ENCODE results near the gene SCFD2. TPM values are rescaled to one million over a fixed set of nuclear protein-coding genes. Genes with fewer than 3 reads are reported as not detected.

Gene SCFD2
- total RNA-seq, 1 experiment from 2014 or later, result 13.5 TPM

DNA sequence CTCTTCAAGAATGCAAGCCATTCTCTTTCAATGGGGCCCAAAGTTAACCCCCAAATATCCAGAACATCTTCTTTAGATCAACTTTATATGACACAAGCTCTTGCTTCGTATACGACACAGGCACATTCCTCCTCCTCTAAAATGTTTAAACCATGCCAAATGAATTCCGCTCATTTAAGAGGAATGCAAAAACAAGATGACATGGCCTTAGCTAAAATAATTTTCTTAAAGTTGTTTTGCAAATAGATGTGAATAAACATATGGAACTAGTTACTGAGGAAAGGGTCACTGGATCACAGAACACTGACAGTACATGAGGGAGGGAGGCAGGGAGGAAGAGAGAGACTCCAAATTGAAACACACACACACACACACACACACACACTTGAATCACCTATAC, 406.3 kb downstream of the SCFD2 start:
- DNase-seq, result no peak
- H3K27me3 ChIP-seq (ENCODE audit: control insufficient read depth, insufficient read depth, low read length), result no peaks in the 10 kb centered on the region
- no peak overlapping the region for H3K4me3 ChIP-seq (ENCODE audit: insufficient read depth, low read depth, low read length)
- H3K36me3 ChIP-seq (replicated peaks; ENCODE audit: control insufficient read depth, insufficient read depth, low read length), result no peaks in the 10 kb centered on the region

DNA sequence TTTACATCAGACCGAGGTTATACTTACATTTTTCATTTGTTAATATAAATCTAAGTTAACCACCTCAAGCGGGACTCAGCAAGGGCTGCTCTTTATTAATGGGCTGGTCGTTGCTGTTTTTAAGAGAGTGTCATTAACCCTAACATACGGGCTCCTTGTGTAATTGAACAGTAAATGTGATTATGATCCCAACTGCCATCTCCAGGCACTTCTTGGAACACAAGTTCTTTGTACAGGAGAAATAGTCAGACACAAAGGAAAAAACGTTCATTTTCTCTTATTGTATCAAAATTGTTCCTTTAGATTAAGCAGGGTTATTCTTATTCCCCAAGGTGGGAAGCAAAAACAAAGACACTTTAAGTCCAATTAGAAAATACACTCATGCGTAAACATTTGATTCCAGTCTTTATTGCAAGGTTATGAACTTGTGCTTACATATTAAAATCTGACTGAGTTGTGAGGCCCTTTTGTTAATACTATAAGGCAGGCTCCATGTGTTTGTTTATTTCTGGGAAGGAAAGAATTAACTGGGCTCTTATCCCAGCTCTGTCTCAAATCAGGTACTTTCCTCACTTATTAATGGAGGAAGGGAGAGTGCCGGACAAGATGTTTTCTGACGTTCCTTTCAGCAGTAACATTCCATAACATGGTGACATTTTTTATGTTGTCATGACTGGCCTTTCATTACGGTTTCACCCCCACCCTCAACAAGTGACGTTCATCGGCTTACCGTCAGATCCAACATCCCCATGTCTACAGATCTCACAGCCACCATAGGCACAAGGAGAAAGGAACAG, 407.8 kb downstream of the SCFD2 start:
- no peaks in the 10 kb centered on the region for H3K27me3 ChIP-seq (ENCODE audit: control insufficient read depth, insufficient read depth, low read length)
- H3K36me3 ChIP-seq (replicated peaks; ENCODE audit: control insufficient read depth, insufficient read depth, low read length), result no peaks in the 10 kb centered on the region
- H3K4me3 ChIP-seq (ENCODE audit: insufficient read depth, low read depth, low read length), result no peak overlapping the region
- no peak for DNase-seq

DNA sequence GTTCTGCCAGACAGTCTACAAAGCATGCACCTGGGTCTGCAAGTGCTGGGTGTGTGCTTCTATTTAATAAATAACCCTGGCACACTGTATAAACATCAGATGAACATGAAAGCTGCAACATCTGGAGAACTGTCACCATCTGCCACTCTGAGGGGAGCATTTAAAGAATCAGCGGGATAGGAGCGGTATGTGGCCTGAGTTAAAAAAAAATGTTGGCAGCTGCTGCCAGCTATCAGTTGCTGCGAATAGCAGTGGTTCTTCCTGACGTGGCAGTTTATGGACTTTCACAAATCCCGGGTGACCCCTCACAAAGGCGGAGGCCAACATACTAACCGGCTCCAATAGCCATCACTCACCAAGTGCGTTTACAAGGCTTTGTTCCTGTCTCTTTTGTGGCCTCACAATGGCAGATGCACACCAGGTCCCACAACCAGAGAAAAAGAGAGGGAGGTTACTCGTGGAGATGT, 408.6 kb downstream of the SCFD2 start:
- Histone ChIP-seq H3K4me3 (ENCODE audit: insufficient read depth, low read depth, low read length) (no peak overlapping the region), H3K36me3 (replicated peaks; ENCODE audit: control insufficient read depth, insufficient read depth, low read length) (no peaks in the 10 kb centered on the region), H3K27me3 (ENCODE audit: control insufficient read depth, insufficient read depth, low read length) (no peaks in the 10 kb centered on the region)
- no peak for DNase-seq

DNA sequence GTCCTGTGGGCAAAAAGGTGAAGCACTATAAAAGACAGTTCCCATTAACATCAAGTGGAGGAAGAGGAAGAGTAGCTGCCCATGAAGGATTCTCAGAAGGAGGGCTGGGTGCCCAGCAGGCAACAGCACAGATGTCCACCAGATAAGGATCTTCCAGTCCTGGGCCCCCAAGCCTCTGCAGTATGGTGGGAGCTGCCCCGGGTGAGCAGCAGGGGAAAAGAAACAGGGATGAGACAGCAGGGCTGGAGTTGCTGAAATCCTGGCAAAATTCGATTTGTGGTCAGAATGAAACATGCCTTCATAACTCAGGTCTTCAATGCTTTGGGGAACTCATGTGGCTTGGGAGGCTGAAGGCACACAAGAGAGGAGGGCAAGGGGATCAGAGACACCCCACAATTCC, 409.2 kb downstream of the SCFD2 start:
- Histone ChIP-seq H3K4me3 (ENCODE audit: insufficient read depth, low read depth, low read length) (no peak overlapping the region), H3K36me3 (replicated peaks; ENCODE audit: control insufficient read depth, insufficient read depth, low read length) (no peaks in the 10 kb centered on the region), H3K27me3 (ENCODE audit: control insufficient read depth, insufficient read depth, low read length) (no peaks in the 10 kb centered on the region)
- DNase-seq, result no peak

DNA sequence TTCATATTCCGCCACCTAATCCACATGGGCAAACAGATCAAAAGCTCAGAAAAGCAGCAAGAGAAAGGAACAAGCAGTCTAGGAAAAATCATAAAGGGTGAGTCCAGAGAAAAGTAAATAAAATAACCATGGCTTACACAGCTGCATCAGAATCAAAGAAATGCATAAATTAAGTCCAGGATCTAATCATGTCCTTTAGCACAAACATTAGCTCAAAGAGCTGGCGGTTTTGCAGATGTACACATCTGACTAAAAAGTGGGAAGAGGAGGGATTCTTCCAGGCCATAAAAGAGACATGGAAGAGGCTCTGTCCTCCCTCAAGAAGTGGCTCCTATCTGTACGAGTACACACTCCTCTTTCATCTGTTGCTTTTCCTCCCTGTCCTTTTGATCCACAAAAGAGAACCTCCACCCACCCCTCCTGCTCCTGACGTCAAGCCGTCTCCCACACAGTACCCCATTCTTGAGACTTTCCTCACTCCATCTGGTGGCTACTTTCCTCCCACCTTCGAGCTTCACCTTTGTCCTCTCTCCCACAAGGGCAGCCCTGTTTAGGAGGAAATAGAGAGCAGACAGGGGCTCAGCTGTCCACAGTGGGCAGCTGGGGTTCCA, 411.2 kb downstream of the SCFD2 start:
- no peaks in the 10 kb centered on the region for H3K27me3 ChIP-seq (ENCODE audit: control insufficient read depth, insufficient read depth, low read length)
- no peak for DNase-seq
- H3K4me3 ChIP-seq (ENCODE audit: insufficient read depth, low read depth, low read length), result no peak overlapping the region
- H3K36me3 ChIP-seq (replicated peaks; ENCODE audit: control insufficient read depth, insufficient read depth, low read length), result no peaks in the 10 kb centered on the region

DNA sequence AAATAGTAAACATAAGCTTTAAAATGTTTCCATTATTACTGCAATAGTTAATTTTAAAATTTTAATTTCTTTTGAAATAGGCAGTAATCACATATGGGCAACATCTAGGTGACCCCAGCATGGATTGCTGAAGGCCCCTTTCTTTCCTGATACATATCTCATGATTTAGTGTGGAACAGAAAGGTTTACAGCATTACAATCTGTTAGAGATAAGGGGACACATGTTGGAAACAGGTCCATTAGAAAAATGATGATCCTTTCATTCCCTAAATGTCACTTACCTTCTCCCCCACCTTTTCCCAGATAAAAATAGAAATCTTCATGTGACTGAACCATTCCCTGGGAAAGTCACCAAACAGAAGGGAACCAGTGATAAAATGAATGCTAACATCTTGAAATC, 413.3 kb downstream of the SCFD2 start:
- Histone ChIP-seq H3K4me3 (ENCODE audit: insufficient read depth, low read depth, low read length) (no peak overlapping the region), H3K27me3 (ENCODE audit: control insufficient read depth, insufficient read depth, low read length) (no peaks in the 10 kb centered on the region), H3K36me3 (replicated peaks; ENCODE audit: control insufficient read depth, insufficient read depth, low read length) (no peaks in the 10 kb centered on the region)
- DNase-seq, result no peak

DNA sequence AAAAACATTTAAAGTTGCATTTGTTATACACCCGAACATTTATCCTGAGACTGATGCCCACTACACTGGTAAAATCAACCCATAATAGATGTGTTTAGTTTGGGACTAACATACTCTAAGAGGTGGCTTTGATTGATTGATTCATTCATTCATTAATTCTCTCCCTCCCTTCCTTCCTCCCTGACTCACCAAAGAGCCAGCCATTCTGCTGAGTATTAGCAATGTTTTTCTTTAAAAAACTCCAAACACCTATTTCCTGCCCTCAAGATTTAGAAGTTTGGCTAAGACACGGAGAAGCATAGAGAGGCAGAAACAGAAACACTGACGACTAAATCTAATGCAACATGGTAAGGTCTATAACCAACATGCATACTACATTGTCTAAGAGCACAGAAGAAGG, 414.8 kb downstream of the SCFD2 start:
- no peak for DNase-seq
- H3K27me3 ChIP-seq (ENCODE audit: control insufficient read depth, insufficient read depth, low read length), result no peaks in the 10 kb centered on the region
- H3K36me3 ChIP-seq (replicated peaks; ENCODE audit: control insufficient read depth, insufficient read depth, low read length), result no peaks in the 10 kb centered on the region
- H3K4me3 ChIP-seq (ENCODE audit: insufficient read depth, low read depth, low read length), result no peak overlapping the region

DNA sequence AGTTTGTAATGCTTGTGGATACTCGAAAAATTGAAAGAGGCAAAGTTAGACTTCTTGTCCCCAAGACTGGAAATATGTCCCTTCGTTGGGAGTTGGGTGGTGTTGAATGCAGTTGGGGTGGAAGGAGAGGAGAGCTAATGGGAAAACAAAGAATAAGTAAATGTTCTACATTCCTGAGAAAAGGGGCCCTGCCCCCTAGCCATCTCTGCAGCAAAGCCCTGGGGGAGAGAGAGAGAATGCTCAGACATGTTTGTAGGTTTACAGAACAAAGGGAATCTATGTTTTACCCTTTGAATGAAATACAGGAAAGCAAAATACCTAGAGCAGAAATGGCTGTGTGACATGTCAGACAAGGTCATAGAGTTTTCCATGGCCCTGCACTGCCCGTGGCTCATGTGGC, 415.6 kb downstream of the SCFD2 start:
- Histone ChIP-seq H3K36me3 (replicated peaks; ENCODE audit: control insufficient read depth, insufficient read depth, low read length) (no peaks in the 10 kb centered on the region), H3K27me3 (ENCODE audit: control insufficient read depth, insufficient read depth, low read length) (no peaks in the 10 kb centered on the region), H3K4me3 (ENCODE audit: insufficient read depth, low read depth, low read length) (no peak overlapping the region)
- no peak for DNase-seq

DNA sequence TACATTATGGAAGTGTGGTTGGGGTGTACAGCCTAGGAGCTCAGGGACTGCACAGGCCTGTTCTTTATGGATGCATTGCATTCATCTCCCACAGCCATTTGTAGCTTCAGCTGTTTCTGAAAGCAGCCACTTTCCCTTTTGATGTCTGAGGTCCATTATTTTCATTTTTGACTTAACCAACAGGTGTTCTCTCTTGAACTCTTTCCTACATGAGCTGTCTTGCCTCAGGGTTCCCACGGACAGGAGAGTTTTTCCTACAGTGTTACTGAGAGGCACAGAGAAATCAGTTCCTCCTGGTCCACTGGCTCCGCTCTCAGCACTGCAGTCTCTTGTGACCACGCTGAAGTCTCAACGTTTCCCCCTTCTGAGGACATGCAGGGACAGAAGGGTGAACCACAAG, 416.5 kb downstream of the SCFD2 start:
- no peak overlapping the region for H3K4me3 ChIP-seq (ENCODE audit: insufficient read depth, low read depth, low read length)
- DNase-seq, result no peak
- no peaks in the 10 kb centered on the region for H3K27me3 ChIP-seq (ENCODE audit: control insufficient read depth, insufficient read depth, low read length)
- no peaks in the 10 kb centered on the region for H3K36me3 ChIP-seq (replicated peaks; ENCODE audit: control insufficient read depth, insufficient read depth, low read length)

DNA sequence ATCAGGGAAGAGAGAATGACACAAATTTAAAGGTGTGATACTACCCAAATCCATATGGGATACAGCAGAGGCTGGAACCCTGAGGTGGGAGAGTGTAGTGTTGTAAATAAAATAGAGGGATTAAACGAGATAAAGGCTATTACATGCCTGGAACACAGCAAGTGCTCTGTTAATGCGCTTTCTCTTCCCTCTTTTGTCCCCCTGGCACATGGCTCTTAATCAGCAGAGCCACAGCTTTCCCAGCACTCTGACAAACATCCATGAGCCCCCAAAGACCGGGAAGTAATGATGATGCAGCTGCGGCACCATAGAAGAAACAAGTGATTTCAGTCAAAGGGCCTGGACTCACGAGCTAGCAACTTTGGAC, 417.8 kb downstream of the SCFD2 start:
- Histone ChIP-seq H3K27me3 (ENCODE audit: control insufficient read depth, insufficient read depth, low read length) (no peaks in the 10 kb centered on the region), H3K36me3 (replicated peaks; ENCODE audit: control insufficient read depth, insufficient read depth, low read length) (no peaks in the 10 kb centered on the region), H3K4me3 (ENCODE audit: insufficient read depth, low read depth, low read length) (no peak overlapping the region)
- no peak for DNase-seq

DNA sequence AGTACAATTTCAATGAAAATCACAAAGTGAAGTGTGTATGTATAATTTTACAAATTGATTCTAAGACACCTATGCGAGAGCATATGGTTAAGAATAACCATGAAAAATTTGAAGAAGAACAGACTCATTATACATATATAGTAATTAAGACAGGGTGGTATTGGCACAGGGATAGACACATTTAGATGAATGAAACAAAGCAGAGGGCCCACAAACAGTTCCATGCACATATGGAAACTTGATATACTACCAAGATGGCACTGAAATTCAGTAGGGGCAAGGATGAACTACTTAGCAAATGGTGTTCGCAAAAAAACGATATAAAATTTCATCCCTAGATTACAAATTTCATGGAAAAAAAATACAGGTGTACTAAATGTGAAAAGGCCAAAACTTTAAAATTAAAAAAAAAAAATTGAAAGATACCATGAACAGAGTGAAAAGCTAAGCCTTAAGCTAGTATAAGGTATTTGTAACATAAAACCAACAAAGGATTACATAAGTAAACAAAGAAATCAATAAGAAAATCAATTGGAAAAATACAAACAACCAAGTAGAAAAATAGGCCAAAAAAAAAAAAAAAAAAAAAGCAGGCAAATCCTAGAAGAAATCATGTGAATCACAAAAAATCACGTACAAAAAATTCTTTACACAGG, 418.3 kb downstream of the SCFD2 start:
- DNase-seq, result no peak
- H3K27me3 ChIP-seq (ENCODE audit: control insufficient read depth, insufficient read depth, low read length), result no peaks in the 10 kb centered on the region
- H3K4me3 ChIP-seq (ENCODE audit: insufficient read depth, low read depth, low read length), result no peak overlapping the region
- no peaks in the 10 kb centered on the region for H3K36me3 ChIP-seq (replicated peaks; ENCODE audit: control insufficient read depth, insufficient read depth, low read length)

DNA sequence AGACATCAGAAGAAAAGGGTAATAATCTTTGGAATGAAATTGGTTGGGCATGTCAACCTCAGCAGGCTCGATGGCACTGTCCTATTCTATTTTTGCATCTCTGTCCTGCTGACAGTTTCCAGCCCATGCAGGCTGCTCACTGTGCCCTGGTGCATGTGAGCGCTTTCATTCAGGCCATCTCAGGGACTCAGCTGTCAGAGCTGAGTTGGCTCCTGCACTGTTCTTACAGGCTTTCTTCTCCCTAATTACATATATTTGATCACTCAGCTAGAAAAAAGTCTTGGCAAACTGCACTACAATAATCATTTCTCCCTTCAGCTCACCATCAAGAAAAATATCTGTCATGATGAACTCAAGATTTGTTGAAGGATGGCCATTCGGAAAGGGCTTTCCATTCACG, 419.0 kb downstream of the SCFD2 start:
- DNase-seq, result no peak
- Histone ChIP-seq H3K36me3 (replicated peaks; ENCODE audit: control insufficient read depth, insufficient read depth, low read length) (no peaks in the 10 kb centered on the region), H3K27me3 (ENCODE audit: control insufficient read depth, insufficient read depth, low read length) (no peaks in the 10 kb centered on the region), H3K4me3 (ENCODE audit: insufficient read depth, low read depth, low read length) (no peak overlapping the region)

DNA sequence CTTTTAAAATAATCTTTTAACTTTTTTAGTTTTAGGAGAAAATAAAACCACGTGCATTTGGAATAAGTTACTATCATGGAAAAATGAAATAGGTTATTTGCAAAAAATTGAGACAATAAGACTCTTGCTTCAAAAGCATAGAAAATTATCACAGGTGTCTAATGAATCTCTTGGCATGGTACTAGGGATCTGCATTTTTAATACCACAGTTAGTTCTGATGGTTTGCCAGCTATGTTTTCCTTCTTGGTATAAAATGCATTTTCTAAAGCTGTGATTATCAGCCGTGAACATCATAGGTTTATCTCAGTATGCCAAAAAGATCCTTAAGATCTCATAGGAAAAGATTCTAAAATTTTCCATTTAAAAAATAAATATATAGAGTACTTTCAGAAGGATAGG, 419.9 kb downstream of the SCFD2 start:
- no peaks in the 10 kb centered on the region for H3K36me3 ChIP-seq (replicated peaks; ENCODE audit: control insufficient read depth, insufficient read depth, low read length)
- no peak for DNase-seq

DNA sequence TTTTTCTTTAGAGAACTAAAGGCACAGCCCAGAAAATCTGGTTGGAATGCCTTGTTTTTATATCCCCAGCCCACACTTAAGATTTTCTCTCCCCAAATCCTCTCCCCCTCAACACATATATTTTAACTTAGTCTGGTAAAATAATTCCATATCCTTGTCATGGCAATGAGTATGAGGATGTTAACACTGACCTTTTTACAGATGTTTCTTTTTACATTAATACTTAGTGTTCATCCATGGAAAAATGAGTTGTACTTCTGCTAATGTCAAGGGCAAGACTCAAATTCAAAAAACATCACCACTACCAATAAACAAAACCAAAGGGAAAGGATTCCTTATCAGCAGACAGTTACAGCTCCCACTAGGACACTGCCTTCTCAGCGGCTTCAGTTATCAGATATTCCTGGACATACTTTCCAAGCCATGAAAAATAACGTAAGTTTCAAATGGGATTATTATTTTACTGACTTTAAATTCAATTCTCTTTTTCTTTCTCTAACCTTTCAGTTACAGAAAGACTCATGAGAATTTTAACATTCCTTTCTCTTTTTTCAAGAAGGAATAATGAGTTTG, 420.4 kb downstream of the SCFD2 start:
- H3K4me3 ChIP-seq (ENCODE audit: insufficient read depth, low read depth, low read length), result no peak overlapping the region
- H3K27me3 ChIP-seq (ENCODE audit: control insufficient read depth, insufficient read depth, low read length), result no peaks in the 10 kb centered on the region
- DNase-seq, result no peak
- no peaks in the 10 kb centered on the region for H3K36me3 ChIP-seq (replicated peaks; ENCODE audit: control insufficient read depth, insufficient read depth, low read length)

More for the DNA sequence above, 419.9 kb downstream of the SCFD2 start:
- Histone ChIP-seq H3K4me3 (ENCODE audit: insufficient read depth, low read depth, low read length) (no peak overlapping the region), H3K27me3 (ENCODE audit: control insufficient read depth, insufficient read depth, low read length) (no peaks in the 10 kb centered on the region)

DNA sequence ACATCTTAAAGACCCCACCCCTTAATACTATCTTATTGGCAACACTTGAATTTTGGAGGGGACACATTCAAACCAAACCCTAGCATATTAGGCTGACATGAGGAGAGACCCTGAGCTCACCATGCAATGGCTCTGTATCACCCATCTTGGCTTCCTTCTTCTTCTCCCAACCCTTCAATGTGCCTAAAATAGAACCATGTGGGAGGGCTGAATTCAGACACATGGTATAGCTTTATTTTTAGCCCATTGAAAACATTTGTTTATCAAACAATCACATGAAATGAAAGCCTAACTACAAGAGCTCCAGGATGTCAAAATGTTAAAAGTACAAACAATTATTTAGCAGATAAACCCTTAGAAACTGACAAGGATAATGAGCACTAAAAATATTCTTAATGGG, 422.2 kb downstream of the SCFD2 start:
- H3K36me3 ChIP-seq (replicated peaks; ENCODE audit: control insufficient read depth, insufficient read depth, low read length), result no peaks in the 10 kb centered on the region
- H3K4me3 ChIP-seq (ENCODE audit: insufficient read depth, low read depth, low read length), result no peak overlapping the region
- no peaks in the 10 kb centered on the region for H3K27me3 ChIP-seq (ENCODE audit: control insufficient read depth, insufficient read depth, low read length)
- DNase-seq, result no peak
